ENCODE data around the gene AQP12B. TPM values are rescaled to one million over a fixed set of nuclear protein-coding genes. Genes with fewer than 3 reads are reported as not detected.

The AQP12B gene
- total RNA-seq, 1 donor from 2014 or later: not detected

- no peaks in the 10 kb centered on the region for H3K9me3 ChIP-seq (replicated peaks)
- DNase-seq: no peak
- no peak overlapping the region for H3K27ac ChIP-seq (replicated peaks)
- no peaks in the 10 kb centered on the region for H3K4me1 ChIP-seq
- intact Hi-C loops (cut with micrococcal nuclease): no loop called here
- H3K4me3 ChIP-seq: no peak overlapping the region
- peaks cover 90% of the 10 kb centered on the region for H3K27me3 ChIP-seq (ENCODE audit: low read depth)
- TF ChIP-seq CTCF (IDR thresholded peaks at IDR 0.05; ENCODE audit: borderline replicate concordance): no peak
- H3K36me3 ChIP-seq: no peaks in the 10 kb centered on the region
These were observed 25.1 kb upstream of the AQP12B start for GRCh38 chr2:240707821-240708220.

- H3K4me3 ChIP-seq: no peak overlapping the region
- H3K27me3 ChIP-seq (ENCODE audit: low read depth): peaks cover 92% of the 10 kb centered on the region
- no peak for TF ChIP-seq CTCF (IDR thresholded peaks at IDR 0.05; ENCODE audit: borderline replicate concordance)
- intact Hi-C loops (cut with micrococcal nuclease): no loop called here
- H3K4me1 ChIP-seq: no peaks in the 10 kb centered on the region
- no peaks in the 10 kb centered on the region for H3K36me3 ChIP-seq
- no peak for DNase-seq
- no peak overlapping the region for H3K27ac ChIP-seq (replicated peaks)
- H3K9me3 ChIP-seq (replicated peaks): no peaks in the 10 kb centered on the region
These were observed 24.5 kb upstream of the AQP12B start for GRCh38 chr2:240707043-240707756.

DNA sequence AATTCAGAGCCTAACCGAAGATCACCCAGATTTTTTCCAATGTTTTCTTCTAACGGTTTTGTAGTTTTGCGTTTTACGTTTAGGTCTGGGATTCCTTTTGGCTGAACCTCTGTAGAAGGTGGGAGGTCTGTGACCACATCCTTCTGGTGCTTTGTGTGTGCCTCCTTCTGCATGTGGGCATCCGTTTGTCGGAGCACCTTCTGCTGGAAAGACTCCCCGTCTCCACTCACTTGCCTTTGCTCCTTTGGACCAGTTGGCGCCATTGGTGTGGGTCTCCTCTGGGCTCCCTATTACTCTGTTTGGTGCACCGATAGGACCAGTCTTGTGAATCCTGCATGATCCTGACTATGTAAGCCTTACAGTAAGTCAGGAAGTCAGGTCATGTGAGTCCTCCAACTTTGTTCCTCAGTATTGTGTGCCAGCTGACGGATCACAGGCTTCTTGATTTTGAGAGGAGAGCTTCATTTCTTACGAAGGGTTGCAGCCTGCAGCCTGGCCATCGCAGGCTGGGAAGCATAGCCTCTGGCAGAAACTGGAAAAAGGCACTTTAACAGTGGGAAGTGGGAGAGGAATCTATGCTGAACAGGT is 22.6 kb upstream of the AQP12B start:
- Histone ChIP-seq H3K27ac (replicated peaks) (no peak overlapping the region), H3K4me3 (no peak overlapping the region), H3K9me3 (replicated peaks) (no peaks in the 10 kb centered on the region), H3K27me3 (ENCODE audit: low read depth) (peaks cover 89% of the 10 kb centered on the region), H3K36me3 (no peaks in the 10 kb centered on the region), H3K4me1 (no peaks in the 10 kb centered on the region)
- TF ChIP-seq CTCF (IDR thresholded peaks at IDR 0.05; ENCODE audit: borderline replicate concordance): no peak
- intact Hi-C loops (cut with micrococcal nuclease): no loop called here
- DNase-seq: no peak

DNA sequence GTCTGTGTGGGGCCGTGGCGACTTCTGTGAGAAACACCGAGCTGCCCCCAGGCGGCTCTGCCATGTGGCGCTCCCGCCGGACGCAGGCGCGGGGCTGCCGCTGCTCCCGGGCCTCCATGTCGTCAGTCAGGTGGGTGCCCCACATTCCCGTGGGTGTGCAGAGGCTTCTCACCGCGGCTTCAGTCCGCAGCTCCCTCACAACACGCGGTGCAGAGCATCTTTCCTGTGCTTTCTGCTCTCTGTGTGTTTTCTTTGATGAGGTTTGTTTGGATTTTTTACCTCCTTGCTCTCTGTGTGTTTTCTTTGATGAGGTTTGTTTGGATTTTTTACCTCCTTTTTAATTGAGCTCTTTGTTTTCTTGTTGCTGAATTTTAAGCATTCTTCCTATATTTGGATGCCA is 22.0 kb upstream of the AQP12B start:
- H3K27me3 ChIP-seq (ENCODE audit: low read depth): peaks cover 86% of the 10 kb centered on the region
- H3K27ac ChIP-seq (replicated peaks): no peak overlapping the region
- DNase-seq: peak; percentile 5
- intact Hi-C loops (cut with micrococcal nuclease): no loop called here
- no peak overlapping the region for H3K4me3 ChIP-seq
- TF ChIP-seq CTCF (IDR thresholded peaks at IDR 0.05; ENCODE audit: borderline replicate concordance): no peak
- no peaks in the 10 kb centered on the region for H3K4me1 ChIP-seq
- H3K36me3 ChIP-seq: no peaks in the 10 kb centered on the region
- H3K9me3 ChIP-seq (replicated peaks): no peaks in the 10 kb centered on the region

- intact Hi-C loops (cut with micrococcal nuclease): no loop called here
- H3K36me3 ChIP-seq: no peaks in the 10 kb centered on the region
- peaks cover 79% of the 10 kb centered on the region for H3K27me3 ChIP-seq (ENCODE audit: low read depth)
- H3K9me3 ChIP-seq (replicated peaks): no peaks in the 10 kb centered on the region
- H3K4me3 ChIP-seq: no peak overlapping the region
- no peak overlapping the region for H3K27ac ChIP-seq (replicated peaks)
- TF ChIP-seq CTCF (IDR thresholded peaks at IDR 0.05; ENCODE audit: borderline replicate concordance): no peak
- no peaks in the 10 kb centered on the region for H3K4me1 ChIP-seq
- peak; percentile 6 for DNase-seq
These were observed 21.0 kb upstream of the AQP12B start for GRCh38 chr2:240703417-240704341.

Data from left ventricle myocardium inferior (tissue), 1 donor.